Measurements from ENCODE around the gene GALNT8.

GALNT8 gene

DNA sequence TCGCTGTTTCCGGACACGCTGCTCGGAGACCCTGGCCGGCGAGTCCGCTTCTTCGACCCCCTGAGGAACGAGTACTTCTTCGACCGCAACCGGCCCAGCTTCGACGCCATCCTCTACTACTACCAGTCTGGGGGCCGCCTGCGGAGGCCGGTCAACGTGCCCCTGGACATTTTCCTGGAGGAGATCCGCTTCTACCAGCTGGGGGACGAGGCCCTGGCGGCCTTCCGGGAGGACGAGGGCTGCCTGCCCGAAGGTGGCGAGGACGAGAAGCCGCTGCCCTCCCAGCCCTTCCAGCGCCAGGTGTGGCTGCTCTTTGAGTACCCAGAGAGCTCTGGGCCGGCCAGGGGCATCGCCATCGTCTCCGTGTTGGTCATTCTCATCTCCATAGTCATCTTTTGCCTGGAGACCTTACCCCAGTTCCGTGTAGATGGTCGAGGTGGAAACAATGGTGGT, 90.0 kb downstream of the GALNT8 start:
- H3K23ac ChIP-seq (ENCODE audit: low read depth, low read length, poor library complexity) = peak overlapping the region; percentile 28
- H3K4me1 ChIP-seq (ENCODE audit: control insufficient read depth in 2 of 2, insufficient read depth in 1 of 2, low read depth in 1 of 2, low read length in 2 of 2) = peaks cover 6 to 9% of the 10 kb centered on the region in 2 donors
- H2AK5ac ChIP-seq (ENCODE audit: low read depth, low read length) = peak overlapping the region; percentile 91
- H2BK120ac ChIP-seq (ENCODE audit: low read depth, low read length) = no peak overlapping the region
- no peak overlapping the region for H2BK5ac ChIP-seq (ENCODE audit: low read length)
- H3K36me3 ChIP-seq (replicated peaks in 1 of 2; ENCODE audit: control insufficient read depth in 2 of 2, insufficient read depth in 2 of 2, low read length in 2 of 2) = peaks cover 0 to 2% of the 10 kb centered on the region in 2 donors
- peak overlapping the region; percentile 72 for H3K9ac ChIP-seq (ENCODE audit: low read depth, low read length, poor library complexity)
- no peak overlapping the region for H2BK15ac ChIP-seq (ENCODE audit: low read length)
- H3K9me3 ChIP-seq (replicated peaks in 1 of 2; ENCODE audit: control insufficient read depth in 2 of 2, insufficient read depth in 1 of 2, low read depth in 1 of 2, low read length in 2 of 2) = no peaks in the 10 kb centered on the region
- peaks cover 2 to 19% (median 4%) of the 10 kb centered on the region in 3 experiments for H3K27me3 ChIP-seq (ENCODE audit: control insufficient read depth in 3 of 3, insufficient read depth in 3 of 3, low read depth in 1 of 3, low read length in 3 of 3)
- H3K4me3 ChIP-seq (ENCODE audit: low read length in 2 of 2) = peak overlapping the region; percentile 56 to 86
- peak overlapping the region; percentile 86 for H3K18ac ChIP-seq (ENCODE audit: low read length)
- no peak for DNase-seq (ENCODE audit: low spot score)
- H3K4me2 ChIP-seq (ENCODE audit: insufficient read depth, low read length, poor library complexity, severe bottlenecking) = peak overlapping the region; percentile 99
- no peak overlapping the region for H2BK12ac ChIP-seq (ENCODE audit: low read length)
- no peak overlapping the region for H4K91ac ChIP-seq (ENCODE audit: low read depth, low read length, poor library complexity)
- WGBS, 2 donors (ENCODE audit: extremely low coverage in 2 of 2, insufficient read length in 2 of 2, insufficient replicate concordance in 1 of 2) = no CpG with 5 or more reads among the region's 34 CpGs
- no peak overlapping the region for H3K4ac ChIP-seq (ENCODE audit: low read length)
- H3K79me1 ChIP-seq (ENCODE audit: low read depth, low read length) = no peaks in the 10 kb centered on the region
- no peak overlapping the region for H4K8ac ChIP-seq (ENCODE audit: low read depth, low read length)
- H3K14ac ChIP-seq (ENCODE audit: low read length) = peak overlapping the region; percentile 71
- no peak overlapping the region for H3K27ac ChIP-seq (replicated peaks; ENCODE audit: low read length)
- H2AFZ ChIP-seq (ENCODE audit: low read length) = peak overlapping the region; percentile 97

GRCh38 chr12:4812624-4813327, 92.6 kb downstream of the GALNT8 start:
- no peak for DNase-seq (ENCODE audit: low spot score)
- Histone ChIP-seq H3K27me3 (ENCODE audit: control insufficient read depth in 3 of 3, insufficient read depth in 3 of 3, low read depth in 1 of 3, low read length in 3 of 3) (peaks cover 2 to 19% (median 4%) of the 10 kb centered on the region in 3 experiments), H3K9ac (ENCODE audit: low read depth, low read length, poor library complexity) (no peak overlapping the region), H3K4ac (ENCODE audit: low read length) (no peak overlapping the region), H3K18ac (ENCODE audit: low read length) (no peak overlapping the region), H3K23ac (ENCODE audit: low read depth, low read length, poor library complexity) (no peak overlapping the region), H3K4me1 (ENCODE audit: control insufficient read depth in 2 of 2, insufficient read depth in 1 of 2, low read depth in 1 of 2, low read length in 2 of 2) (peaks cover 14 to 17% of the 10 kb centered on the region in 2 donors), H2BK5ac (ENCODE audit: low read length) (no peak overlapping the region), H4K8ac (ENCODE audit: low read depth, low read length) (no peak overlapping the region), H2AK5ac (ENCODE audit: low read depth, low read length) (no peak overlapping the region), H2BK12ac (ENCODE audit: low read length) (no peak overlapping the region), H3K36me3 (replicated peaks in 1 of 2; ENCODE audit: control insufficient read depth in 2 of 2, insufficient read depth in 2 of 2, low read length in 2 of 2) (peaks cover 0 to 2% of the 10 kb centered on the region in 2 donors), H3K14ac (ENCODE audit: low read length) (no peak overlapping the region), H4K91ac (ENCODE audit: low read depth, low read length, poor library complexity) (no peak overlapping the region), H3K4me2 (ENCODE audit: insufficient read depth, low read length, poor library complexity, severe bottlenecking) (no peak overlapping the region), H3K79me1 (ENCODE audit: low read depth, low read length) (no peaks in the 10 kb centered on the region), H2BK120ac (ENCODE audit: low read depth, low read length) (no peak overlapping the region), H3K9me3 (replicated peaks in 1 of 2; ENCODE audit: control insufficient read depth in 2 of 2, insufficient read depth in 1 of 2, low read depth in 1 of 2, low read length in 2 of 2) (no peaks in the 10 kb centered on the region), H2BK15ac (ENCODE audit: low read length) (no peak overlapping the region), H2AFZ (ENCODE audit: low read length) (no peak overlapping the region), H3K27ac (replicated peaks; ENCODE audit: low read length) (no peak overlapping the region), H3K4me3 (ENCODE audit: low read length in 2 of 2) (no peak overlapping the region)
- no CpG with 5 or more reads among the region's 4 CpGs for WGBS, 2 donors (ENCODE audit: extremely low coverage in 2 of 2, insufficient read length in 2 of 2, insufficient replicate concordance in 1 of 2)

DNA sequence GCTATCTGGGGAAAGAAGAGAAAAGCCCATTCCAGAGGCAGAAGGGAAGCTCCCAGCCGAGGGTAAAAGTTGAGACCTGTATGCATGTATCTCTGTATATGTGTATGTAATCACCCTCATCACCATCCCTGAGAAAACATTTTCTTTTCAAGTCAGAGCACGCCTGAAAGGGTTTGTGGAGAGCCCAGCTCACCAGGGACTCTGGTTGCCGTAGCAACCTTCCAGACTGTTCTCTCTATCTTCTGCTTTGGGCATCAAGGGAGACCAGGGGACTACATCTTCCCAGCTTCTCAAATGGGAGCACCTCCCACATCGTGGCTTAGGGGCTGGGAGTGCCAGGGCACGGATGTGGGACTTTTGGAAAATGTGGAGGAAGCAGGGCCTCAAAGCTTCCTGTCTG, 93.5 kb downstream of the GALNT8 start:
- DNase-seq (ENCODE audit: low spot score) = no peak
- H3K9me3 ChIP-seq (replicated peaks in 1 of 2; ENCODE audit: control insufficient read depth in 2 of 2, insufficient read depth in 1 of 2, low read depth in 1 of 2, low read length in 2 of 2) = no peaks in the 10 kb centered on the region
- no peak overlapping the region for H2BK5ac ChIP-seq (ENCODE audit: low read length)
- WGBS, 2 donors (ENCODE audit: extremely low coverage in 2 of 2, insufficient read length in 2 of 2, insufficient replicate concordance in 1 of 2) = no CpG with 5 or more reads among the region's 5 CpGs
- H3K27ac ChIP-seq (replicated peaks; ENCODE audit: low read length) = no peak overlapping the region
- no peak overlapping the region for H2BK120ac ChIP-seq (ENCODE audit: low read depth, low read length)
- no peak overlapping the region for H3K23ac ChIP-seq (ENCODE audit: low read depth, low read length, poor library complexity)
- no peak overlapping the region for H3K4ac ChIP-seq (ENCODE audit: low read length)
- no peak overlapping the region for H2BK12ac ChIP-seq (ENCODE audit: low read length)
- no peak overlapping the region for H2AFZ ChIP-seq (ENCODE audit: low read length)
- no peak overlapping the region for H4K8ac ChIP-seq (ENCODE audit: low read depth, low read length)
- H2AK5ac ChIP-seq (ENCODE audit: low read depth, low read length) = no peak overlapping the region
- no peak overlapping the region for H4K91ac ChIP-seq (ENCODE audit: low read depth, low read length, poor library complexity)
- H3K27me3 ChIP-seq (ENCODE audit: control insufficient read depth in 3 of 3, insufficient read depth in 3 of 3, low read depth in 1 of 3, low read length in 3 of 3) = peaks cover 2 to 15% (median 4%) of the 10 kb centered on the region in 3 experiments
- no peak overlapping the region for H3K4me3 ChIP-seq (ENCODE audit: low read length in 2 of 2)
- peaks cover 0 to 2% of the 10 kb centered on the region in 2 donors for H3K36me3 ChIP-seq (replicated peaks in 1 of 2; ENCODE audit: control insufficient read depth in 2 of 2, insufficient read depth in 2 of 2, low read length in 2 of 2)
- no peak overlapping the region for H3K18ac ChIP-seq (ENCODE audit: low read length)
- H3K79me1 ChIP-seq (ENCODE audit: low read depth, low read length) = no peaks in the 10 kb centered on the region
- H3K9ac ChIP-seq (ENCODE audit: low read depth, low read length, poor library complexity) = no peak overlapping the region
- H2BK15ac ChIP-seq (ENCODE audit: low read length) = no peak overlapping the region
- H3K4me2 ChIP-seq (ENCODE audit: insufficient read depth, low read length, poor library complexity, severe bottlenecking) = no peak overlapping the region
- no peak overlapping the region for H3K14ac ChIP-seq (ENCODE audit: low read length)
- peaks cover 17 to 24% of the 10 kb centered on the region in 2 donors for H3K4me1 ChIP-seq (ENCODE audit: control insufficient read depth in 2 of 2, insufficient read depth in 1 of 2, low read depth in 1 of 2, low read length in 2 of 2)

DNA sequence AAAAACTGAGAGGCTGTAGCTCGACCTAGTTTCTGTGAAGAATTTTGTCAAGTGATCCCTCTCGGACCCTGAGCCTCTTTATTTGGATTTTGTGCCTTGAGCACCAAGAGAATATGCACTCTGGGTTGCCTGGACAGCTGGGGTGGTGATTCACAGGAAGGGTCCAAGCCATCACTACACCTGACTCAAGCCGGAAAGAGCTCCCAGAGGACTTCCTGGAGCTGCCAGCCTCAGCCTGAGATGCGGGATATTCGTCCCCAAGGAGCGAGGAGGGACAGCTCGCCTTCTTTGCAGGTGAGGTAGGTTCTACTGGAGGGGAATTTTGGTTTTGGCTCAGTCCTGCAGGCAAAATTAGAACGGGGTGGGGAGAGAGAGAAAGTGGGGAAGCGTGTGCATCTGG, 94.3 kb downstream of the GALNT8 start:
- DNase-seq (ENCODE audit: low spot score) = no peak
- no peak overlapping the region for H3K23ac ChIP-seq (ENCODE audit: low read depth, low read length, poor library complexity)
- no peaks in the 10 kb centered on the region for H3K9me3 ChIP-seq (replicated peaks in 1 of 2; ENCODE audit: control insufficient read depth in 2 of 2, insufficient read depth in 1 of 2, low read depth in 1 of 2, low read length in 2 of 2)
- no peak overlapping the region for H3K18ac ChIP-seq (ENCODE audit: low read length)
- H2AK5ac ChIP-seq (ENCODE audit: low read depth, low read length) = no peak overlapping the region
- WGBS, 2 donors (ENCODE audit: extremely low coverage in 2 of 2, insufficient read length in 2 of 2, insufficient replicate concordance in 1 of 2) = no CpG with 5 or more reads among the region's 9 CpGs
- no peak overlapping the region for H3K4ac ChIP-seq (ENCODE audit: low read length)
- peaks cover 0 to 2% of the 10 kb centered on the region in 2 donors for H3K36me3 ChIP-seq (replicated peaks in 1 of 2; ENCODE audit: control insufficient read depth in 2 of 2, insufficient read depth in 2 of 2, low read length in 2 of 2)
- peaks cover 2 to 15% (median 4%) of the 10 kb centered on the region in 3 experiments for H3K27me3 ChIP-seq (ENCODE audit: control insufficient read depth in 3 of 3, insufficient read depth in 3 of 3, low read depth in 1 of 3, low read length in 3 of 3)
- no peak overlapping the region for H4K8ac ChIP-seq (ENCODE audit: low read depth, low read length)
- H3K4me2 ChIP-seq (ENCODE audit: insufficient read depth, low read length, poor library complexity, severe bottlenecking) = no peak overlapping the region
- H2BK15ac ChIP-seq (ENCODE audit: low read length) = no peak overlapping the region
- peaks cover 17 to 24% of the 10 kb centered on the region in 2 donors for H3K4me1 ChIP-seq (ENCODE audit: control insufficient read depth in 2 of 2, insufficient read depth in 1 of 2, low read depth in 1 of 2, low read length in 2 of 2)
- no peak overlapping the region for H3K9ac ChIP-seq (ENCODE audit: low read depth, low read length, poor library complexity)
- H3K27ac ChIP-seq (replicated peaks; ENCODE audit: low read length) = no peak overlapping the region
- no peak overlapping the region for H2BK12ac ChIP-seq (ENCODE audit: low read length)
- no peak overlapping the region for H3K4me3 ChIP-seq (ENCODE audit: low read length in 2 of 2)
- H4K91ac ChIP-seq (ENCODE audit: low read depth, low read length, poor library complexity) = no peak overlapping the region
- no peak overlapping the region for H2BK120ac ChIP-seq (ENCODE audit: low read depth, low read length)
- no peak overlapping the region for H2BK5ac ChIP-seq (ENCODE audit: low read length)
- H3K79me1 ChIP-seq (ENCODE audit: low read depth, low read length) = no peaks in the 10 kb centered on the region
- H3K14ac ChIP-seq (ENCODE audit: low read length) = no peak overlapping the region
- H2AFZ ChIP-seq (ENCODE audit: low read length) = no peak overlapping the region

All from neuronal stem cell (in vitro differentiated cells).